PC-9 (cell line): ENCODE data around the gene CADPS2. TPM values are rescaled to one million over a fixed set of nuclear protein-coding genes. Genes with fewer than 3 reads are reported as not detected.
A peak's percentile ranks its signal among the peaks of the same experiment; 100 is the strongest.

Experiments used
- BruUV-seq: library from RNA; stranded (reverse); fragments of 400-500 nt; replicated peaks from 2 replicates; lab custom pipeline; 2021; lab: Mats Ljungman, UMichigan
- CTCF ChIA-PET: fragments of 300-600 bp; sonication (Branson Sonifier 250); formaldehyde crosslinking; loops from one replicate; lab custom pipeline; 2022; ENCODE audit warnings: antibody characterized with exemption; lab: Charles Lee
- POLR2A ChIA-PET: fragments of 300-600 bp; sonication (Branson Sonifier 250); formaldehyde crosslinking; loops from one replicate; lab custom pipeline; 2022; ENCODE audit warnings: antibody characterized with exemption; ENCODE audit not compliant: unreplicated experiment; lab: Charles Lee
- DNase-seq, 2 experiments: peaks; one replicate each; pipeline versions ENCODE4 v3.0.0 to v3.0.0-alpha.2; 2015 to 2022; ENCODE audit warnings: mixed read lengths in 1 of 2
- H2AFZ ChIP-seq: fragments of 200-600 bp; sonication (generic); 2 replicates; pipeline ENCODE4 v1.8.1; 2017; ENCODE audit warnings: antibody characterized with exemption
- H3F3A ChIP-seq: fragments of 200-600 bp; sonication (generic); 2 replicates; pipeline ENCODE4 v1.8.1; 2017; ENCODE audit warnings: antibody characterized with exemption, mild to moderate bottlenecking, low read depth; ENCODE audit not compliant: insufficient read depth
- H3K27ac ChIP-seq: fragments of 200-600 bp; sonication (generic); 2 replicates; pipeline ENCODE4 v1.6.1; 2016; ENCODE audit warnings: mixed run types
- H3K27me3 ChIP-seq: fragments of 200-600 bp; sonication (generic); 2 replicates; pipeline ENCODE4 v1.6.1; 2016; ENCODE audit warnings: low read depth, mixed run types; ENCODE audit not compliant: insufficient read depth
- H3K36me3 ChIP-seq: fragments of 200-600 bp; sonication (generic); 2 replicates; pipeline ENCODE4 v1.6.1; 2016; ENCODE audit warnings: low read depth, mixed run types
- H3K4me1 ChIP-seq: fragments of 200-600 bp; sonication (generic); replicated peaks from 2 replicates; pipeline ENCODE4 v1.6.1; 2016; ENCODE audit warnings: mixed run types; ENCODE audit not compliant: insufficient read depth
- H3K4me2 ChIP-seq: fragments of 200-600 bp; sonication (generic); 2 replicates; pipeline ENCODE4 v1.6.1; 2017; ENCODE audit warnings: mixed run types
- H3K4me3 ChIP-seq: fragments of 200-600 bp; sonication (generic); 2 replicates; pipeline ENCODE4 v1.6.1; 2016; ENCODE audit warnings: mixed run types
- H3K79me2 ChIP-seq: fragments of 200-600 bp; sonication (generic); 2 replicates; pipeline ENCODE4 v1.6.1; 2017; ENCODE audit warnings: low read depth, mixed run types
- H3K9me2 ChIP-seq: fragments of 200-600 bp; sonication (generic); 2 replicates; pipeline ENCODE4 v1.8.1; 2017; ENCODE audit warnings: mild to moderate bottlenecking; ENCODE audit not compliant: insufficient read depth
- H3K9me3 ChIP-seq: fragments of 200-600 bp; sonication (generic); 2 replicates; pipeline ENCODE4 v1.8.1; 2016; ENCODE audit warnings: low read depth; ENCODE audit not compliant: insufficient read depth
- H4K20me1 ChIP-seq: fragments of 200-600 bp; sonication (generic); 2 replicates; pipeline ENCODE4 v1.8.1; 2017; ENCODE audit not compliant: insufficient read depth
- CTCF ChIP-seq: fragments of 200-600 bp; sonication (generic); conservative IDR thresholded peaks from 2 replicates; pipeline ENCODE4 v1.6.1; 2017; ENCODE audit warnings: mixed run types, antibody characterized with exemption, mild to moderate bottlenecking, moderate library complexity
- EZH2 ChIP-seq: fragments of 200-600 bp; sonication (generic); IDR thresholded peaks from 2 replicates; pipeline ENCODE4 v1.8.0; 2017; ENCODE audit warnings: antibody characterized with exemption, low read depth
- intact Hi-C: fragments of 100-400 bp; cut with micrococcal nuclease; formaldehyde crosslinking; loops from one replicate; pipeline ENCODE4 v1.10.0; 2022; ENCODE audit not compliant: unreplicated experiment
- total RNA-seq: library from RNA; stranded (reverse); gene quantifications from 2 replicates; pipeline ENCODE4 v1.2.3, GENCODE V29; 2021

The CADPS2 gene
- total RNA-seq, 1 experiment from 2014 or later: 11.9 TPM

- intact Hi-C loops: loop anchor here (10.0 kb wide), 1 partner anchor 222 kb away; no protein-coding TSS in a partner anchor
- H3K9me3 ChIP-seq: no peaks in the 10 kb centered on the region; the same call in 1 of the 2 replicates
- H2AFZ ChIP-seq: no peak overlapping the region
- no peaks in the 10 kb centered on the region for H3K79me2 ChIP-seq
- ChIA-PET CTCF (no interaction called here), POLR2A (no interaction called here)
- no peaks in the 10 kb centered on the region for H3K36me3 ChIP-seq
- H3K4me1 ChIP-seq: no peaks in the 10 kb centered on the region
- peak overlapping the region; percentile 26; the same call in 1 of the 2 replicates for H3K4me2 ChIP-seq
- BruUV-seq: no TSS peak
- no peaks in the 10 kb centered on the region for H3F3A ChIP-seq
- 0 out of 2 replicates have a peak, but pooled peaks cover 2% of the 10 kb centered on the region for H3K27me3 ChIP-seq
- H3K27ac ChIP-seq: no peak overlapping the region
- no peak for TF ChIP-seq EZH2
- no peak for TF ChIP-seq CTCF
- H3K9me2 ChIP-seq: no peaks in the 10 kb centered on the region
- H3K4me3 ChIP-seq: no peak overlapping the region
- no peak for DNase-seq
- H4K20me1 ChIP-seq: no peaks in the 10 kb centered on the region
Measured at GRCh38 chr7:122302761-122303530, 583.3 kb downstream of the CADPS2 start.

GRCh38 chr7:122301858-122302760, 584.2 kb downstream of the CADPS2 start:
- Histone ChIP-seq H3K27me3 (0 out of 2 replicates have a peak, but pooled peaks cover 2% of the 10 kb centered on the region), H3F3A (no peaks in the 10 kb centered on the region), H3K27ac (no peak overlapping the region), H3K4me3 (no peak overlapping the region), H4K20me1 (no peaks in the 10 kb centered on the region), H3K4me2 (peak overlapping the region; percentile 26; the same call in 1 of the 2 replicates), H3K4me1 (no peaks in the 10 kb centered on the region), H3K9me3 (no peaks in the 10 kb centered on the region; the same call in 1 of the 2 replicates), H2AFZ (no peak overlapping the region), H3K36me3 (no peaks in the 10 kb centered on the region), H3K9me2 (no peaks in the 10 kb centered on the region), H3K79me2 (no peaks in the 10 kb centered on the region)
- intact Hi-C loops: loop anchor here (10.0 kb wide), 1 partner anchor 223 kb away; no protein-coding TSS in a partner anchor
- ChIA-PET POLR2A (no interaction called here), CTCF (no interaction called here)
- no peak for DNase-seq
- no TSS peak for BruUV-seq
- no peak for TF ChIP-seq EZH2
- no peak for TF ChIP-seq CTCF
